Loucy (cell line): Measurements from ENCODE around the gene TAAR6.

ENCODE experiments used
- EZH2phosphoT487 ChIP-seq: fragments of 200-600 bp; IDR thresholded peaks from 2 replicates; pipeline ENCODE4 v1.6.1; 2018; ENCODE audit warnings: antibody characterized with exemption, mild to moderate bottlenecking, moderate library complexity, borderline replicate concordance
- TF ChIP-seq, protein P1 (sequence below): fragments of 200-600 bp; sonication (generic); conservative IDR thresholded peaks from 2 replicates; pipeline ENCODE4 v1.5.1; 2014; ENCODE audit warnings: mild to moderate bottlenecking, antibody characterized with exemption, low read length

DNA sequence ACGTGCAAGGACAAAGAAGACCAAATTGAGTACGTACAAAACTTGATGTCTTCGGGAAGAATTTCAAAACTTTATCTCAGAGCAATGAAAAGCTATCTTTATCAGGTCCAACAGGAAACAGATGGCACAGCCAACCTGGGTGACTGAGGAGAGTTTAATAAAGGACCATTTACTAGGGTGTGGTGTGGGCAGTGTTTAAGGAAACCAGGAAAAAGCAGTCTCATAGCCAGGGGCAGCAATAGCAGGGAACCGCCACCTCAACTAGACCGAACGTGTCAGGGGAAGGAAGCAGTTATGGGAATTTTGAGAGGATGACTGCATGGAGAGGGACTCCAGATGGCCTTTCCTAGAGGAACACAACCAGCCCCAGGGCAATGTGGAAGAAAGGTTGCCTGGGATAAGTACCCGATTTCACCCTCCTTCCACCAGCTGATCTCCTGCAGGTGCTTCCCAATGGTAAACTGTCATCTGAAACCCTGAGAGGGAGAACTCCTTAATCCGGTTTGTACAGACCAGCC is 34.6 kb downstream of the TAAR6 start:
- TF ChIP-seq, protein P1, sequence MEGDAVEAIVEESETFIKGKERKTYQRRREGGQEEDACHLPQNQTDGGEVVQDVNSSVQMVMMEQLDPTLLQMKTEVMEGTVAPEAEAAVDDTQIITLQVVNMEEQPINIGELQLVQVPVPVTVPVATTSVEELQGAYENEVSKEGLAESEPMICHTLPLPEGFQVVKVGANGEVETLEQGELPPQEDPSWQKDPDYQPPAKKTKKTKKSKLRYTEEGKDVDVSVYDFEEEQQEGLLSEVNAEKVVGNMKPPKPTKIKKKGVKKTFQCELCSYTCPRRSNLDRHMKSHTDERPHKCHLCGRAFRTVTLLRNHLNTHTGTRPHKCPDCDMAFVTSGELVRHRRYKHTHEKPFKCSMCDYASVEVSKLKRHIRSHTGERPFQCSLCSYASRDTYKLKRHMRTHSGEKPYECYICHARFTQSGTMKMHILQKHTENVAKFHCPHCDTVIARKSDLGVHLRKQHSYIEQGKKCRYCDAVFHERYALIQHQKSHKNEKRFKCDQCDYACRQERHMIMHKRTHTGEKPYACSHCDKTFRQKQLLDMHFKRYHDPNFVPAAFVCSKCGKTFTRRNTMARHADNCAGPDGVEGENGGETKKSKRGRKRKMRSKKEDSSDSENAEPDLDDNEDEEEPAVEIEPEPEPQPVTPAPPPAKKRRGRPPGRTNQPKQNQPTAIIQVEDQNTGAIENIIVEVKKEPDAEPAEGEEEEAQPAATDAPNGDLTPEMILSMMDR, result no peak
- TF ChIP-seq EZH2phosphoT487, result no peak
